ENCODE data around the gene SPATA3. TPM values are rescaled to one million over a fixed set of nuclear protein-coding genes. Genes with fewer than 3 reads are reported as not detected.

The SPATA3 gene
- total and polyA plus RNA-seq, 5 donors from 2014 or later, result 0.72 TPM; not detected in 4

GRCh38 chr2:230969659-230970015, 26.3 kb upstream of the SPATA3 start:
- peaks cover 13% of the 10 kb centered on the region for H3K27me3 Mint-ChIP-seq
- peak overlapping the region in 1 of 3 donors; percentile 84 for H3K27ac Mint-ChIP-seq
- H3K9me3 Mint-ChIP-seq, result peaks cover 0 to 3% (median 0%) of the 10 kb centered on the region in 7 donors
- Histone ChIP-seq H3K36me3 (ENCODE audit: control insufficient read depth, insufficient read depth, low read length) (no peaks in the 10 kb centered on the region), H3K4me1 (ENCODE audit: control insufficient read depth, insufficient read depth, low read length, poor library complexity, severe bottlenecking) (peaks cover 16% of the 10 kb centered on the region), H3K9me3 (ENCODE audit: control insufficient read depth in 2 of 2, low read length in 2 of 2) (no peaks in the 10 kb centered on the region), H3K27ac (ENCODE audit: insufficient read depth, low read length, poor library complexity, severe bottlenecking) (no peak overlapping the region), H3K27me3 (ENCODE audit: control insufficient read depth, insufficient read depth, low read length) (no peaks in the 10 kb centered on the region), H3K4me3 (ENCODE audit: low read depth, low read length) (peak overlapping the region; percentile 49)
- peaks cover 1% of the 10 kb centered on the region for H3K36me3 Mint-ChIP-seq
- no peak for DNase-seq
- no peak for ATAC-seq (ENCODE audit: low read depth in 2 of 2)
- peaks cover 10 to 32% (median 20%) of the 10 kb centered on the region in 4 donors for H3K4me1 Mint-ChIP-seq
- peak overlapping the region in 3 of 4 donors; percentile 7 to 40 (median 39) for H3K4me3 Mint-ChIP-seq

DNA sequence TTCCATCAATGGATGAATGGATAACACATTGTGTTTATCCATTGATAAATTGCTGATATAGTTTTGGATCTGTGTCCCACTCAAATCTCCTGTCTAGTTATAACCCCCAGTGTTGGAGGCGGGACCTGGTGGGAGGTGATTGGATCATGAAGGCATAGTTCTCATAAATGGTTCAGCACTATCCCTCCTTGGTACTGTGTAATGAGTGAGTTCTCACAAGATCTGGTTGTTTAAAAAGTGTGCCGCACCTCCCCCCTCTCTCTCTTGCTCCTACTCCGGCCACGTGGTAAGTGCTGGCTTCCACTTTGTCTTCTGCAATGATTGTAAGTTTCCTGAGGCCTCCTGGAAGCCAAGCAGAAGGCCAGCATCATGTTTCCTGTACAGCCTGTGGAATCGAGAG, 23.9 kb upstream of the SPATA3 start:
- Histone ChIP-seq H3K27ac (ENCODE audit: insufficient read depth, low read length, poor library complexity, severe bottlenecking) (no peak overlapping the region), H3K9me3 (ENCODE audit: control insufficient read depth in 2 of 2, low read length in 2 of 2) (no peaks in the 10 kb centered on the region), H3K4me3 (ENCODE audit: low read depth, low read length) (no peak overlapping the region), H3K27me3 (ENCODE audit: control insufficient read depth, insufficient read depth, low read length) (no peaks in the 10 kb centered on the region), H3K4me1 (ENCODE audit: control insufficient read depth, insufficient read depth, low read length, poor library complexity, severe bottlenecking) (peaks cover 20% of the 10 kb centered on the region), H3K36me3 (ENCODE audit: control insufficient read depth, insufficient read depth, low read length) (no peaks in the 10 kb centered on the region)
- Mint-ChIP-seq H3K9me3 (peaks cover 0 to 3% (median 0%) of the 10 kb centered on the region in 7 donors), H3K36me3 (peaks cover 3% of the 10 kb centered on the region), H3K27me3 (peaks cover 14% of the 10 kb centered on the region), H3K4me1 (peaks cover 12 to 45% (median 29%) of the 10 kb centered on the region in 4 donors), H3K4me3 (no peak overlapping the region), H3K27ac (peak overlapping the region in 2 of 3 donors; percentile 49 to 67)
- no peak for ATAC-seq (ENCODE audit: low read depth in 2 of 2)
- DNase-seq, result no peak

DNA sequence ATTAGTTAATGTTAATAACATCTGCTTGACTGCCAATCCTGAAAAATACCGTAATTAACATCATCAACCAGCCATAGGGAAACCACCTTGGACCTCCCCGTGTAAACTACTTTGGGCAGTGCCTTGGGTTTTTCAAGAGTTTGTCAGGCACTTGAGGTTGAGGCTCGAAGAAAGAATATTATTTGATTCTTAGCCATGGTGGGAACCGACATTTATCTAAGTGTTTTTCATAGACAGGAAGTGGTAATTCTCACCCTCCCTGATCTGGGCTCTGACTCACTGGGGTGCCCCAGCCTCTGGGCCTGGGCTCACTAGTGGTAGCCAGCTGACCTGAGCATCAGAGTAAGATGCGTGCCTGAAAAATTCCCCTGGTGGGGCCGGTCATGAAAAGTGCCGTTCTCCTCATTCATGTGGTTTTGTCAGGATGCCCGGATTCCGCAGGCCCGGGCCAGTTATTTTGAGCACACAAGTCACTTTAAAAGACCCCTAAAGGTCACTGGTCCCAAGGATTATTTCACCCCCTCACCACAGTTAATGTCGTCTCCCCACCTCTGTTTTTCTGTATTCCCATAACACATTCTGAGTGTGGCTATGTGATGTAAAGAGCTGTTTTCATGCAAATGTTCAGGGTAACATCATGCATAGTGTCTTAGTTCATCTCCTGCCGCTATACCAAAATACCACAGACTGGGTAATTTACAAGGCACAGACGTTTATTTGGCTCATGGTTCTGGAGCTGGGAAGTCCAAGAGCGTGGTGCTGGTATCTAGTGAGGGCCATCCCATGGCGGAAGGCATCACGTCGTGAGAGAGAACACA, 21.6 kb upstream of the SPATA3 start:
- Histone ChIP-seq H3K27me3 (ENCODE audit: control insufficient read depth, insufficient read depth, low read length) (no peaks in the 10 kb centered on the region), H3K4me3 (ENCODE audit: low read depth, low read length) (peak overlapping the region; percentile 63), H3K9me3 (ENCODE audit: control insufficient read depth in 2 of 2, low read length in 2 of 2) (no peaks in the 10 kb centered on the region), H3K4me1 (ENCODE audit: control insufficient read depth, insufficient read depth, low read length, poor library complexity, severe bottlenecking) (peaks cover 20% of the 10 kb centered on the region), H3K36me3 (ENCODE audit: control insufficient read depth, insufficient read depth, low read length) (no peaks in the 10 kb centered on the region), H3K27ac (ENCODE audit: insufficient read depth, low read length, poor library complexity, severe bottlenecking) (peak overlapping the region; percentile 76)
- peak overlapping the region; percentile 92 to 99 (median 93) for H3K27ac Mint-ChIP-seq
- DNase-seq (peak; percentile 43 to 89 (median 58)), ATAC-seq (ENCODE audit: low read depth in 2 of 2) (peak; percentile 96 to 97)
- H3K9me3 Mint-ChIP-seq, result peaks cover 0 to 3% (median 0%) of the 10 kb centered on the region in 7 donors
- H3K4me1 Mint-ChIP-seq, result peaks cover 17 to 49% (median 29%) of the 10 kb centered on the region in 4 donors
- peaks cover 25% of the 10 kb centered on the region for H3K27me3 Mint-ChIP-seq
- H3K4me3 Mint-ChIP-seq, result peak overlapping the region; percentile 55 to 80 (median 71)
- peaks cover 3% of the 10 kb centered on the region for H3K36me3 Mint-ChIP-seq

DNA sequence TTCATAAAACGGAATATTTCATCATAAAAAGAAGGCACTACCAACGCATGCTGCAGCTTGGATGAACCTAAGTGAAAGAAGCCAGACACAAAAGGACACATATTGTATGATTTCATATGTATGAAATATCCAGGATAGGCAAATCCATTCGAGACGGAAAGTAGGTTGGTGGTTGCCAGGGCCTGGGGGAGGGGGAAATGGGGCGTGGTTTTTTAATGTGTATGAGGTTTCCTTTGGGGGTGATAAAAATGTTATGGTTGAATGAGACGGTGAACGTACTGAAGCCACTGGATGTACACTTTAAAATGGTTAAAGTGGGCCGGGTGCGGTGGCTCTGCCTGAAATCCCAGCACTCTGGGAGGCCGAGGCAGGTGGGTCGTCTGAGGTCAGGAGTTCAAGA, 20.0 kb upstream of the SPATA3 start:
- no peaks in the 10 kb centered on the region for H3K9me3 ChIP-seq (ENCODE audit: control insufficient read depth in 2 of 2, low read length in 2 of 2)
- peaks cover 25% of the 10 kb centered on the region for H3K27me3 Mint-ChIP-seq
- H3K27ac Mint-ChIP-seq, result peak overlapping the region in 1 of 3 donors; percentile 23
- no peak for DNase-seq
- peaks cover 0 to 3% (median 0%) of the 10 kb centered on the region in 7 donors for H3K9me3 Mint-ChIP-seq
- H3K36me3 Mint-ChIP-seq, result peaks cover 3% of the 10 kb centered on the region
- H3K36me3 ChIP-seq (ENCODE audit: control insufficient read depth, insufficient read depth, low read length), result no peaks in the 10 kb centered on the region
- no peaks in the 10 kb centered on the region for H3K27me3 ChIP-seq (ENCODE audit: control insufficient read depth, insufficient read depth, low read length)
- H3K4me1 Mint-ChIP-seq, result peaks cover 17 to 53% (median 30%) of the 10 kb centered on the region in 4 donors
- H3K4me3 Mint-ChIP-seq, result no peak overlapping the region
- H3K4me3 ChIP-seq (ENCODE audit: low read depth, low read length), result no peak overlapping the region
- peaks cover 20% of the 10 kb centered on the region for H3K4me1 ChIP-seq (ENCODE audit: control insufficient read depth, insufficient read depth, low read length, poor library complexity, severe bottlenecking)
- no peak for ATAC-seq (ENCODE audit: low read depth in 2 of 2)
- no peak overlapping the region for H3K27ac ChIP-seq (ENCODE audit: insufficient read depth, low read length, poor library complexity, severe bottlenecking)

GRCh38 chr2:230976671-230977171, 19.2 kb upstream of the SPATA3 start:
- DNase-seq (no peak), ATAC-seq (ENCODE audit: low read depth in 2 of 2) (no peak)
- Histone ChIP-seq H3K27me3 (ENCODE audit: control insufficient read depth, insufficient read depth, low read length) (no peaks in the 10 kb centered on the region), H3K27ac (ENCODE audit: insufficient read depth, low read length, poor library complexity, severe bottlenecking) (no peak overlapping the region), H3K9me3 (ENCODE audit: control insufficient read depth in 2 of 2, low read length in 2 of 2) (no peaks in the 10 kb centered on the region), H3K36me3 (ENCODE audit: control insufficient read depth, insufficient read depth, low read length) (no peaks in the 10 kb centered on the region), H3K4me1 (ENCODE audit: control insufficient read depth, insufficient read depth, low read length, poor library complexity, severe bottlenecking) (peaks cover 20% of the 10 kb centered on the region), H3K4me3 (ENCODE audit: low read depth, low read length) (no peak overlapping the region)
- H3K27ac Mint-ChIP-seq, result peak overlapping the region in 2 of 3 donors; percentile 52 to 55
- H3K4me3 Mint-ChIP-seq, result no peak overlapping the region
- peaks cover 0 to 3% (median 0%) of the 10 kb centered on the region in 7 donors for H3K9me3 Mint-ChIP-seq
- H3K27me3 Mint-ChIP-seq, result peaks cover 33% of the 10 kb centered on the region
- H3K36me3 Mint-ChIP-seq, result peaks cover 3% of the 10 kb centered on the region
- peaks cover 17 to 56% (median 35%) of the 10 kb centered on the region in 4 donors for H3K4me1 Mint-ChIP-seq

DNA sequence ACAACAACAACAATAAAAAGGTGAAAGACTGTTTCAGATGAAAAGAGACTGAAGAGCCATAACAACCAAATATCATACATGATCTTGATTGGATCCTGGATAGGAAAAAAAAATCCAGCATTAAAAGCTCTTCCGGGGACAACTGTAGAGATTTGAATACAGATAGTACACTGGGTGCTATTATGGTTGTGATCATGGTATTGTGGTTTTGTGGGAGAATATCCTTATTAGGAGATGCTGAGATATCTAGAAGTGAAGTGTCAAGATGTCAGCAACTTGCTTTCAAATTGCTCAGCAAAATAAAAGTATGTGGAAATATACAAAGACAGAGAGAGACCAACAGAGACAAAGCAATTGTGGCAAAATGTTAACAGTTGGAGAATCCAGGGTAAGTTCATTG, 15.5 kb upstream of the SPATA3 start:
- H3K36me3 ChIP-seq (ENCODE audit: control insufficient read depth, insufficient read depth, low read length), result no peaks in the 10 kb centered on the region
- Mint-ChIP-seq H3K27ac (peak overlapping the region in 2 of 3 donors; percentile 12 to 52), H3K27me3 (peaks cover 34% of the 10 kb centered on the region), H3K9me3 (peaks cover 0 to 2% (median 0%) of the 10 kb centered on the region in 7 donors), H3K4me3 (peak overlapping the region in 1 of 4 donors; percentile 2), H3K4me1 (peaks cover 5 to 52% (median 30%) of the 10 kb centered on the region in 4 donors), H3K36me3 (no peaks in the 10 kb centered on the region)
- H3K27me3 ChIP-seq (ENCODE audit: control insufficient read depth, insufficient read depth, low read length), result no peaks in the 10 kb centered on the region
- peaks cover 12% of the 10 kb centered on the region for H3K4me1 ChIP-seq (ENCODE audit: control insufficient read depth, insufficient read depth, low read length, poor library complexity, severe bottlenecking)
- H3K9me3 ChIP-seq (ENCODE audit: control insufficient read depth in 2 of 2, low read length in 2 of 2), result no peaks in the 10 kb centered on the region
- no peak overlapping the region for H3K4me3 ChIP-seq (ENCODE audit: low read depth, low read length)
- H3K27ac ChIP-seq (ENCODE audit: insufficient read depth, low read length, poor library complexity, severe bottlenecking), result no peak overlapping the region
- ATAC-seq (ENCODE audit: low read depth in 2 of 2) (no peak), DNase-seq (no peak)

DNA sequence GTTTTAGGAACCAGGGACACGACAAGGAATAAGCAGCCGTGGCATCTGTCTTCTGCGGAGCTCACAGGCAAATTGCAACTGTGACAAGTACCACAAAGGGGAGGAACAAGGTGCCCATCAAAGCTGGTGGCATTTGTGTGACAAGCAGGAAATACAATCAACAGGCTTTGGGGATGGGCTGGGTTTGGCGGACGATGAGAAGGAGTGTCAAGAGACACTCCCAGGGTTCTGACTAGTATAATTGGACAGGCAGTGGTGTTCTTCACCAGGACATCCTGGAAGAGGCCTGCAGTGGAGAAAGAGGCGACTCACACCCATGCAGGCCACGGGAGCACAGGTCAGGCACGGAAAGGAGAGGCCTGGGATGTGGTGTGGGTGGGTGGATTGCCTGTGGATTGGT, 14.2 kb upstream of the SPATA3 start:
- peaks cover 33% of the 10 kb centered on the region for H3K27me3 Mint-ChIP-seq
- Histone ChIP-seq H3K27ac (ENCODE audit: insufficient read depth, low read length, poor library complexity, severe bottlenecking) (no peak overlapping the region), H3K9me3 (ENCODE audit: control insufficient read depth in 2 of 2, low read length in 2 of 2) (no peaks in the 10 kb centered on the region), H3K27me3 (ENCODE audit: control insufficient read depth, insufficient read depth, low read length) (no peaks in the 10 kb centered on the region), H3K4me1 (ENCODE audit: control insufficient read depth, insufficient read depth, low read length, poor library complexity, severe bottlenecking) (peaks cover 14% of the 10 kb centered on the region), H3K4me3 (ENCODE audit: low read depth, low read length) (no peak overlapping the region), H3K36me3 (ENCODE audit: control insufficient read depth, insufficient read depth, low read length) (no peaks in the 10 kb centered on the region)
- H3K36me3 Mint-ChIP-seq, result no peaks in the 10 kb centered on the region
- peak overlapping the region; percentile 82 to 86 (median 83) for H3K27ac Mint-ChIP-seq
- peaks cover 0 to 2% (median 0%) of the 10 kb centered on the region in 7 donors for H3K9me3 Mint-ChIP-seq
- peaks cover 5 to 48% (median 28%) of the 10 kb centered on the region in 4 donors for H3K4me1 Mint-ChIP-seq
- DNase-seq (peak in 1 of 3 donors; percentile 65), ATAC-seq (ENCODE audit: low read depth in 2 of 2) (no peak)
- peak overlapping the region in 3 of 4 donors; percentile 46 to 82 (median 48) for H3K4me3 Mint-ChIP-seq
